HG02938 (cell line): ENCODE data around the gene ZDHHC12.

Experiments used
- ATAC-seq: cut with Tn5 transposase; IDR thresholded peaks from one replicate; pipeline ENCODE4 v1.9.1; 2021; ENCODE audit warnings: mild to moderate bottlenecking, moderate library complexity; ENCODE audit not compliant: unreplicated experiment

The ZDHHC12 gene

DNA sequence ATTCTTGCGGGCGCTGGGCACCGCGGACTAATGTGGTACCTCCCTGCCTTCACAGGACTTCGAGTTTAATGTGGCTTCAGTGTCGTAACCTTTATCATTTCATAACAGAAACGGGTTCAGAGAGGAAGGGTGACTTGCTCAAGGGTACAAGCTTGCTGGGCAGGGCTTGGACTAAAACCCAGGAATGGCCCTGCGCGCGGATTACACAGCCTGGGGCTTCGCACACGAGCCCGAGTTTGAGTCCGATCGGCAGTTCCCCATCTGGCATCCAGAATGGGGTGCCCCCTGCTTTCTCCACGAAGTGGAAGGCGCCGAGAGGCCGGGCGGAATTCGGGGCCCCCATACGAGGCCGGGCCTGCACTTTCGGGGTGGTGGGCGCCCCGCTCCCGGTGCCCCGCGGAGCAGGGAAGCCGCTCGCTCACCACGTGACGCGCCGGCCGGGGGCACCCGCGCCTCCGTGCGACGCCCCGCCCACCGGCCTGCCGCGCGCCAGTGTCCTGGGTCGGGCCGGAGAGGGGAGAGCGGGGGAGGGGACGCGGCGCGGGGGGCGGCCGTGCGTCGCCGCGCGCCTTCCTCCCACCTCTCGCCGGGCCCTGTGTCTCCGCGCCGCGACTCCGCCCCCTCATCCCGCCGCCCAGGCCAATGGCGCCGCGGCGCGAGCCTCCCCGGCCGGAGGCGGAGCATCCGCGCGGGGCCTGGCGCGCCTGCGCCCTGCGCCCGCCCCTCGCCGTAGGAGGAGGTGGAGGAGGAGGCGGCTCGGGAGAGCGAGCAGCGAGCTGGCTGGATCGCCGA lies 35.2 kb downstream of the ZDHHC12 start, which contains the start of gene SET:
SET (plus strand) TSS at position 722 of the 792 bp plus-strand sequence. CDS start 361 bp downstream, outside the sequence.
- ATAC-seq: peak; percentile 53

DNA sequence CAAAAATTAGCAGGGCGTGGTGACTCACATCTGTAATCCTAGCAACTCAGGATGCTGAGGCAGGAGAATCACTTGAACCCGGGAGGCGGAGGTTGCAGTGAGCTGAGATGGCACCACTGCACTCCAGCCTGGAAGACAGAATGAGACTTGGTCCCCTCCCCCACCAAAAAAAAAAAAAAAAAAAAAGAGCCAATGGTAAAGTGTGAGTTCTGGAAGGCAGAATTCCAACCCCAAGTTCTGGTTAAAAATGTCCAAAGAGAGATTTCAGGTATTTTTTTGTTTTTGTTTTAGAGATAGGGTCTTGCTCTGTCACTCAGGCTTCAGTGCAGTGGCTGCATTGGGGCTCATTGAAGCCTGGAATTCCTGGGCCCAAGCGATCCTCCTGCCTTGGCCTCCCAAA lies 36.5 kb downstream of the ZDHHC12 start:
- no peak for ATAC-seq

GRCh38 chr9:128685636-128686489 lies 38.1 kb downstream of the ZDHHC12 start:
- ATAC-seq: no peak

- ATAC-seq: peak; percentile 38
Observed at GRCh38 chr9:128684325-128685199, 39.4 kb downstream of the ZDHHC12 start.

GRCh38 chr9:128684065-128684324 lies 39.9 kb downstream of the ZDHHC12 start:
- ATAC-seq: peak; percentile 7

- ATAC-seq: no peak
Observed at GRCh38 chr9:128683340-128684064, 40.4 kb downstream of the ZDHHC12 start.

DNA sequence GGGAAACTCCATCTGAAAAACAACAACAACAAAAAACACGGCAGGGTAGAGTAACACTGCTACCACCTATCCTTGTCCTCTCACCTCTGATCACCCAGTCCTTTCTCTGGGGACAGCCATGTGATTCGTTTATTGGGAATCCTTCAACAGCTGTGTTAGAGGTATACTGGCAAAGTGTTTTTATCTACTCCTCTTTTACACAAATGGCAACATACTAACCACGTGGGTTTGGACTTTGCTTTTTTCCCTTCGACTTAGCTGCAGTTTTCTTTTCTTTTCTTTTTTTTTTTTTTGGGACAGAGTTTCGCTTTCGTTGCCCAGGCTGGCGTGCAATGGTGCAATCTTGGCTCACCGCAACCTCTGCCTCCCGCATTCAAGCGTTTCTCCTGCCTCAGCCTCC lies 46.1 kb downstream of the ZDHHC12 start:
- no peak for ATAC-seq

GRCh38 chr9:128675382-128675781 lies 48.5 kb downstream of the ZDHHC12 start:
- ATAC-seq: no peak
